HepG2 (cell line): ENCODE results near the gene ADCY10. TPM values are rescaled to one million over a fixed set of nuclear protein-coding genes. Genes with fewer than 3 reads are reported as not detected.

ENCODE experiments used
- ATAC-seq: fragments of 200-7000 bp; cut with Tn5 transposase; 3 replicates; pipeline ENCODE4 v1.9.1; 2020; ENCODE audit warnings: mild to moderate bottlenecking, moderate library complexity
- BruUV-seq: library from RNA; stranded (reverse); fragments of 400-500 nt; replicated peaks from 2 replicates; lab custom pipeline; 2021; lab: Mats Ljungman, UMichigan
- CTCF ChIA-PET: fragments of 300-600 bp; formaldehyde crosslinking; extraction: SDS; loops from one replicate; lab custom pipeline; 2021; ENCODE audit warnings: low total read pairs, inconsistent platforms, low intra/inter-chr PET ratio; lab: Yijun Ruan, JAX
- POLR2A ChIA-PET: fragments of 350-600 bp; sonication (Branson Sonifier 250); formaldehyde crosslinking; loops from one replicate; lab custom pipeline; 2020; ENCODE audit warnings: antibody characterized with exemption, inconsistent platforms; lab: Yijun Ruan, JAX
- DNase-seq: peaks from one replicate; pipeline ENCODE4 v3.0.0-alpha.2; 2015; ENCODE audit warnings: low spot score
- FAIRE-seq: peaks from 3 replicates; lab custom pipeline; 2011; peaks lifted over from hg19 to GRCh38; lab: Jason Lieb, UNC
- H2AFZ ChIP-seq: one replicate; pipeline ENCODE4 v1.6.1; 2011; ENCODE audit warnings: low read length, inconsistent platforms
- H3K27ac ChIP-seq: fragments of 300-600 bp; 3 replicates; pipeline ENCODE4 v1.8.0; 2011; ENCODE audit warnings: mixed run types, mild to moderate bottlenecking, mixed read lengths, low read length, inconsistent platforms; ENCODE audit not compliant: insufficient read depth; ENCODE audit errors: extremely low read length
- H3K27me3 ChIP-seq, 2 experiments: fragments of 200-600 bp in 1 of 2; 2 replicates in 1 of 2; 3 replicates in 1 of 2; pipeline versions ENCODE4 v1.6.0 to v1.8.0; 2011; ENCODE audit warnings: low read length in 2 of 2, mild to moderate bottlenecking in 2 of 2, moderate library complexity in 2 of 2, inconsistent platforms in 1 of 2; ENCODE audit not compliant: insufficient read depth in 2 of 2, control insufficient read depth in 1 of 2
- H3K36me3 ChIP-seq, 2 experiments: fragments of 200-600 bp in 1 of 2; replicated peaks in 1 of 2; 2 replicates in 1 of 2; 3 replicates in 1 of 2; pipeline versions ENCODE4 v1.5.1 to v1.8.0; 2011; ENCODE audit warnings: low read length in 2 of 2, inconsistent platforms in 1 of 2; ENCODE audit not compliant: insufficient read depth in 2 of 2, control insufficient read depth in 1 of 2
- H3K4me1 ChIP-seq: 2 replicates; pipeline ENCODE4 v1.5.1; 2012; ENCODE audit warnings: low read length, inconsistent platforms; ENCODE audit not compliant: insufficient read depth
- H3K4me2 ChIP-seq: 2 replicates; pipeline ENCODE4 v1.6.0; 2011; ENCODE audit warnings: low read depth, low read length, inconsistent platforms
- H3K4me3 ChIP-seq, 3 experiments: fragments of 200-600 bp in 1 of 3; sonication (generic), shearing (Covaris generic) in 1 of 3; replicated peaks in 1 of 3; 2 replicates each; pipeline ENCODE4 v1.5.1; 2011 to 2016; ENCODE audit warnings: low read length in 3 of 3, inconsistent platforms in 2 of 3, low read depth in 2 of 3, mild to moderate bottlenecking in 2 of 3, control low read depth in 1 of 3, mixed read lengths in 1 of 3; ENCODE audit not compliant: insufficient read depth in 1 of 3
- H3K79me2 ChIP-seq: one replicate; pipeline ENCODE4 v1.6.1; 2011; ENCODE audit warnings: low read length, inconsistent platforms; ENCODE audit not compliant: insufficient read depth
- H3K9ac ChIP-seq: 2 replicates; pipeline ENCODE4 v1.6.0; 2011; ENCODE audit warnings: mild to moderate bottlenecking, low read depth, low read length, inconsistent platforms; ENCODE audit not compliant: insufficient read depth
- H3K9me3 ChIP-seq: 2 replicates; pipeline ENCODE4 v1.5.1; 2012; ENCODE audit warnings: mild to moderate bottlenecking, low read length
- H4K20me1 ChIP-seq: 2 replicates; pipeline ENCODE4 v1.6.0; 2011; ENCODE audit warnings: inconsistent platforms, mild to moderate bottlenecking, low read length, moderate library complexity; ENCODE audit not compliant: insufficient read depth
- ATF7-NPFF ChIP-seq: sonication (generic); formaldehyde crosslinking; IDR thresholded peaks from 2 replicates; pipeline ENCODE4 v1.8.1; 2023; ENCODE audit warnings: mild to moderate bottlenecking, low read depth, missing genetic modification reagents, moderate library complexity
- CENPX ChIP-seq: sonication (generic); formaldehyde crosslinking; IDR thresholded peaks from 2 replicates; pipeline ENCODE4 v1.9.0; 2021; ENCODE audit warnings: mild to moderate bottlenecking, missing genetic modification reagents, moderate library complexity
- E2F2 ChIP-seq: sonication (generic); formaldehyde crosslinking; IDR thresholded peaks from 2 replicates; pipeline ENCODE4 v1.4.0; 2020; ENCODE audit warnings: missing genetic modification reagents, borderline replicate concordance
- EED ChIP-seq: sonication (generic); formaldehyde crosslinking; IDR thresholded peaks from 2 replicates; pipeline ENCODE4 v1.5.0; 2020; ENCODE audit warnings: mild to moderate bottlenecking, missing genetic modification reagents
- GLI4 ChIP-seq: sonication (generic); formaldehyde crosslinking; IDR thresholded peaks from 2 replicates; pipeline ENCODE4 v1.5.1; 2020; ENCODE audit warnings: missing genetic modification reagents, mild to moderate bottlenecking, moderate library complexity, borderline replicate concordance
- HNF1A ChIP-seq, 2 experiments: sonication (generic) in 1 of 2; formaldehyde crosslinking in 1 of 2; IDR thresholded peaks; 2 replicates each; pipeline versions ENCODE4 v1.4.0 to v1.6.1; 2016 to 2020; ENCODE audit warnings: borderline replicate concordance in 1 of 2, low read depth in 1 of 2, mild to moderate bottlenecking in 1 of 2, missing genetic modification reagents in 1 of 2
- KLF13 ChIP-seq: sonication (generic); formaldehyde crosslinking; IDR thresholded peaks from 2 replicates; pipeline ENCODE4 v1.4.0; 2020; ENCODE audit warnings: mild to moderate bottlenecking, missing genetic modification reagents
- MBD4 ChIP-seq: IDR thresholded peaks from 2 replicates; pipeline ENCODE4 v1.6.1; 2012; ENCODE audit warnings: low read length, inconsistent platforms, borderline replicate concordance
- MYPOP ChIP-seq: sonication (generic); formaldehyde crosslinking; IDR thresholded peaks from 2 replicates; pipeline ENCODE4 v1.8.1; 2023; ENCODE audit warnings: mild to moderate bottlenecking, moderate library complexity, missing genetic modification reagents
- NFIC ChIP-seq: IDR thresholded peaks from 2 replicates; pipeline ENCODE4 v1.6.1; 2012; ENCODE audit warnings: mild to moderate bottlenecking, low read length, inconsistent platforms
- NFRKB ChIP-seq: fragments of 450-650 bp; IDR thresholded peaks from 2 replicates; pipeline ENCODE4 v1.6.1; 2017
- PHF5A ChIP-seq: IDR thresholded peaks from one replicate; pipeline ENCODE4 v1.6.1; 2018; ENCODE audit warnings: low read depth, missing genetic modification reagents; ENCODE audit not compliant: unreplicated experiment
- SIN3B ChIP-seq: fragments of 150-350 bp; IDR thresholded peaks from 2 replicates; pipeline ENCODE4 v1.6.1; 2014; ENCODE audit warnings: low read length
- THAP11 ChIP-seq: IDR thresholded peaks from 2 replicates; pipeline ENCODE4 v1.6.1; 2016; ENCODE audit warnings: missing biosample characterization, missing genetic modification reagents
- ZMYM3 ChIP-seq: sonication (generic); formaldehyde crosslinking; IDR thresholded peaks from 2 replicates; pipeline ENCODE4 v1.5.1; 2020; ENCODE audit warnings: mild to moderate bottlenecking, missing genetic modification reagents
- ZNF12 ChIP-seq: sonication (generic); formaldehyde crosslinking; IDR thresholded peaks from 2 replicates; pipeline ENCODE4 v1.5.0; 2020; ENCODE audit warnings: missing genetic modification reagents
- ZNF230 ChIP-seq: sonication (generic); formaldehyde crosslinking; IDR thresholded peaks from 2 replicates; pipeline ENCODE4 v1.4.0; 2020; ENCODE audit warnings: mild to moderate bottlenecking, missing genetic modification reagents
- ZNF33A ChIP-seq: sonication (generic); formaldehyde crosslinking; IDR thresholded peaks from 2 replicates; pipeline ENCODE4 v1.5.1; 2020; ENCODE audit warnings: missing genetic modification reagents, mild to moderate bottlenecking, moderate library complexity, borderline replicate concordance
- ZNF720 ChIP-seq: sonication (generic); formaldehyde crosslinking; IDR thresholded peaks from 2 replicates; pipeline ENCODE4 v1.4.0; 2020; ENCODE audit warnings: missing genetic modification reagents
- WGBS: methylation state at CpG from one replicate; pipeline ENCODE4 v1.1.6; 2017; ENCODE audit warnings: low lambda C conversion rate; 5-methylcytosine and 5-hydroxymethylcytosine counted together
- in situ Hi-C: cut with HindIII; loops from 2 replicates; pipeline ENCODE4 v1.10.0; 2017; ENCODE audit warnings: low pct_unique_long_range_greater_than_20kb; ENCODE audit not compliant: extremely low pct_ligation_motif_present
- intact Hi-C: fragments of 100-400 bp; cut with micrococcal nuclease; formaldehyde crosslinking; loops from one replicate; pipeline ENCODE4 v1.10.0; 2022; ENCODE audit not compliant: unreplicated experiment
- polyA plus RNA-seq, 8 experiments: library from polyadenylated mRNA; depleted of rRNA in 3 of 8; stranded (reverse) in 7 of 8; unstranded in 1 of 8; fragments of >200 nt; fragmentation: Illumina TruSeq in 4 of 8; extraction: Trizol in 4 of 8; gene quantifications; 2 replicates each; pipeline versions ENCODE4 v1.2.1 to v1.2.3, GENCODE V29; 2011 to 2016; ENCODE audit warnings: low read depth in 4 of 8, missing spikeins in 1 of 8, mixed read lengths in 1 of 8; ENCODE audit not compliant: insufficient read depth in 1 of 8
- total RNA-seq, 5 experiments: library from RNA; depleted of rRNA; stranded (reverse); fragments of >200 nt; fragmentation: Illumina TruSeq; extraction: Trizol; gene quantifications; 2 replicates each; pipeline ENCODE4 v1.2.3, GENCODE V29; 2016; ENCODE audit warnings: low read depth in 1 of 5

The ADCY10 gene
- total and polyA plus RNA-seq, 2 of the 13 experiments (the other 11 are each of a cell fraction or from before 2014, with no cell fraction given) = 0.02 to 0.03 TPM

DNA sequence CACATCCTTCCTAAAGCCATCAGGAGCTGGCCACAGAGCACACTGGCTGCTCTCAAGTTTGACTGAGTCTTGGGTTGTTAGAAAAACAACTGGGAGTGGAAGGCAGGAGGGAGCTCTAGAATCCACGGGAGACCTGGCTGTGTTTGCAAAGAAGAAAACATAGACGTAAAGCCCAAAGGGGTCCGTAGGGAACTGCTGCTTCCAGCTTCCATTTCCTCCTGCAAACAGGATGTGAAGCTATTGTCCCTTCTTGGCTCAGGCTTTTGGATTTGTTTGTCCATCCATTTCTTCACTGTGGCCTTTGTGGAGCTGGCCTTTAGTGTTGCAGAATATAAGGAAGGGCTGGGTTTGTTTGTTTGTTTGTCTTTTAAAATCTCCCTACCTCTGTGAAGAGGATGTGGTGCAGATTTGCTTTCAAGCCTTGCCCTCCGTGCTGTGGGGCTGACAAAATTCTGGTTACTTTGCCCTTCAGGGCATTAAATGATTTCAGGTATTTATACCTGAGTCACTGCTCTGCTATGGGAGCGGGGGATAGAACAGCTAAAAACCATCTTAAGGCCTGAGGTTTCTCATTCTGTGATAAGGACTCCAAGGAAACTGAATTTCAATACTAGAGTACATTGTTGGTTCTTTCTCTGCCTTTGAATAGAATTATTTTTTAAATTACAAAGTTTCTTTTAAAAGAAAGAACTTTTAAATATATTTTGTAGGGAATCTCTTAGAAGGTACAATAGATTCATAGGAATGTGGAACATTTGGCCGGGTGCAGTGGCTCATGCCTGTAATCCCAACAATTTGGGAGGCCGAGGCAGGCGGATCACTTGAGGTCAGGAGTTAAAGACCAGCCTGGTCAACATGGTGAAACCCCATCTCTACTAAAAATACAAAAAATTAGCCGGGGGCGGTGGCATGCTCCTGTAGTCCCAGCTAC, 117.9 kb downstream of the ADCY10 start:
- no peaks in the 10 kb centered on the region for H4K20me1 ChIP-seq
- no peak for DNase-seq
- ATAC-seq = no peak
- no TSS peak for BruUV-seq
- H3K4me1 ChIP-seq = peaks cover 7% of the 10 kb centered on the region; the same call in 1 of the 2 replicates
- no peak overlapping the region for H3K27ac ChIP-seq
- 84% methylated on average over 10 of the region's 10 CpGs for WGBS
- no peak overlapping the region for H2AFZ ChIP-seq
- H3K4me3 ChIP-seq = no peak overlapping the region
- H3K9ac ChIP-seq = no peak overlapping the region
- intact Hi-C loops = no loop called here
- no peak overlapping the region for H3K4me2 ChIP-seq
- TF ChIP-seq ATF7-NPFF (CRISPR knock-in tag) (no peak), MYPOP (CRISPR knock-in tag) (no peak), ZNF720 (CRISPR knock-in tag) (no peak), ZNF230 (CRISPR knock-in tag) (no peak), NFRKB (no peak), EED (CRISPR knock-in tag) (no peak), THAP11 (no peak), KLF13 (CRISPR knock-in tag) (no peak), CENPX (CRISPR knock-in tag) (no peak), PHF5A (CRISPR knock-in tag) (no peak), NFIC (no peak), ZMYM3 (no peak), ZNF33A (CRISPR knock-in tag) (no peak), E2F2 (no peak), ZNF12 (CRISPR knock-in tag) (no peak), GLI4 (no peak), HNF1A (IDR thresholded peaks at IDR 0.05; ENCODE audit: low read depth) (no peak), HNF1A (CRISPR knock-in tag; IDR thresholded peaks at IDR 0.05; ENCODE audit: borderline replicate concordance) (no peak), MBD4 (no peak), SIN3B (no peak)
- in situ Hi-C loops = no loop called here
- H3K36me3 ChIP-seq = peaks cover 0 to 3% of the 10 kb centered on the region in 2 experiments; a peak in 1 of 5 replicates
- FAIRE-seq = no peak
- H3K9me3 ChIP-seq = no peaks in the 10 kb centered on the region
- no peaks in the 10 kb centered on the region for H3K27me3 ChIP-seq
- no peaks in the 10 kb centered on the region for H3K79me2 ChIP-seq
- CTCF ChIA-PET = no interaction called here
- POLR2A ChIA-PET = no interaction called here
